ENCODE results near the gene LYL1. TPM values are rescaled to one million over a fixed set of nuclear protein-coding genes. Genes with fewer than 3 reads are reported as not detected.

LYL1 gene
- total RNA-seq, 120 experiments from 2014 or later, result 1.0 to 11.8 (median 4.5) TPM

Other genes starting within 250 kb of the LYL1 start
- gene DNASE2, start 221.4 kb downstream of the LYL1 start, total RNA-seq, result 10 to 100 TPM in 119 of 120 experiments, 1 to 10 TPM in 1; 9.5 to 33.1 (median 19.2) TPM
- under 1 TPM in 24 of 120 experiments, not detected in 96; 0.24 to 0.88 (median 0.38) TPM for gene KLF1, start 215.7 kb downstream of the LYL1 start, total RNA-seq
- 10 to 100 TPM; 23.6 to 60.7 (median 37.1) TPM for gene GCDH, start 211.7 kb downstream of the LYL1 start, total RNA-seq
- 1 to 10 TPM in 12 of 120 experiments, under 1 TPM in 19, not detected in 89; 0.32 to 2.1 (median 0.88) TPM for gene SYCE2, start 183.6 kb downstream of the LYL1 start, total RNA-seq
- gene FARSA, start 169.1 kb downstream of the LYL1 start, total RNA-seq, result 100 to 1,000 TPM in 8 of 120 experiments, 10 to 100 TPM in 112; 51.3 to 110 (median 81.3) TPM
- gene CALR, start 164.2 kb downstream of the LYL1 start, total RNA-seq, result 100 to 1,000 TPM; 148 to 544 (median 264) TPM
- 100 to 1,000 TPM in 46 of 120 experiments, 10 to 100 TPM in 74; 61.4 to 130 (median 95.7) TPM for gene RAD23A, start 157.0 kb downstream of the LYL1 start, total RNA-seq
- gene GADD45GIP1, start 145.6 kb downstream of the LYL1 start, total RNA-seq, result 10 to 100 TPM; 11.9 to 33.8 (median 19.3) TPM
- gene DAND5, start 133.3 kb downstream of the LYL1 start, total RNA-seq, result 1 to 10 TPM in 1 of 120 experiments, under 1 TPM in 49, not detected in 70; 0.14 to 1.1 (median 0.35) TPM
- gene NFIX, start 107.4 kb downstream of the LYL1 start, total RNA-seq, result 100 to 1,000 TPM; 219 to 402 (median 309) TPM
- 10 to 100 TPM; 30.6 to 70.9 (median 40.8) TPM for gene TRMT1, start 13.9 kb upstream of the LYL1 start, total RNA-seq
- 100 to 1,000 TPM in 5 of 120 experiments, 10 to 100 TPM in 115; 54.8 to 122 (median 79.3) TPM for gene NACC1, start 15.4 kb upstream of the LYL1 start, total RNA-seq
- 10 to 100 TPM; 21.7 to 50.2 (median 33.8) TPM for gene STX10, start 47.5 kb upstream of the LYL1 start, total RNA-seq
- 10 to 100 TPM; 15.7 to 43.8 (median 25.6) TPM for gene IER2, start 47.6 kb upstream of the LYL1 start, total RNA-seq